ENCODE data around the gene CRELD2. TPM values are rescaled to one million over a fixed set of nuclear protein-coding genes. Genes with fewer than 3 reads are reported as not detected.

CRELD2 gene
- total and polyA plus RNA-seq, 4 donors, result 12.6 to 43.5 (median 36.4) TPM

- Histone ChIP-seq H3K36me3 (ENCODE audit: control insufficient read depth in 1 of 2, insufficient read depth in 2 of 2, low read length in 1 of 2) (peaks cover 0 to 18% of the 10 kb centered on the region in 2 donors), H3K4me1 (ENCODE audit: control insufficient read depth in 1 of 2, insufficient read depth in 2 of 2, low read length in 2 of 2) (no peaks in the 10 kb centered on the region), H3K9me3 (ENCODE audit: control insufficient read depth, low read length) (no peaks in the 10 kb centered on the region), H3K27ac (ENCODE audit: low read depth in 1 of 2, low read length in 2 of 2) (no peak overlapping the region), H3K27me3 (ENCODE audit: control insufficient read depth in 1 of 2, insufficient read depth in 2 of 2, low read length in 1 of 2) (no peaks in the 10 kb centered on the region), H3K4me3 (ENCODE audit: low read length in 2 of 2) (no peak overlapping the region)
- ATAC-seq (ENCODE audit: low FRiP score) (no peak), DNase-seq (peak; percentile 24 to 66)
- 92 to 94% methylated on average over 27 to 28 of the region's 28 CpGs for WGBS, 2 donors
- intact Hi-C loops (cut with DNase I), result no loop called here
These were observed 12.2 kb upstream of the CRELD2 start for GRCh38 chr22:49906071-49906798.

- 93 to 94% methylated on average over 14 of the region's 14 CpGs for WGBS, 2 donors
- intact Hi-C loops (cut with DNase I), result no loop called here
- peaks cover 0 to 15% of the 10 kb centered on the region in 2 donors for H3K36me3 ChIP-seq (ENCODE audit: control insufficient read depth in 1 of 2, insufficient read depth in 2 of 2, low read length in 1 of 2)
These were observed 11.6 kb upstream of the CRELD2 start for GRCh38 chr22:49906799-49907290.

GRCh38 chr22:49907807-49908206 is 10.6 kb upstream of the CRELD2 start:
- DNase-seq (peak; percentile 38 to 74), ATAC-seq (ENCODE audit: low FRiP score) (no peak)
- WGBS, 2 donors, result 93 to 94% methylated on average over 19 of the region's 19 CpGs
- Histone ChIP-seq H3K4me3 (ENCODE audit: low read length in 2 of 2) (no peak overlapping the region), H3K27me3 (ENCODE audit: control insufficient read depth in 1 of 2, insufficient read depth in 2 of 2, low read length in 1 of 2) (no peaks in the 10 kb centered on the region), H3K9me3 (ENCODE audit: control insufficient read depth, low read length) (no peaks in the 10 kb centered on the region), H3K27ac (ENCODE audit: low read depth in 1 of 2, low read length in 2 of 2) (no peak overlapping the region), H3K36me3 (ENCODE audit: control insufficient read depth in 1 of 2, insufficient read depth in 2 of 2, low read length in 1 of 2) (peaks cover 0 to 15% of the 10 kb centered on the region in 2 donors), H3K4me1 (ENCODE audit: control insufficient read depth in 1 of 2, insufficient read depth in 2 of 2, low read length in 2 of 2) (no peaks in the 10 kb centered on the region)
- intact Hi-C loops (cut with DNase I), result no loop called here

More at GRCh38 chr22:49906799-49907290, 11.6 kb upstream of the CRELD2 start:
- Histone ChIP-seq H3K27ac (ENCODE audit: low read depth in 1 of 2, low read length in 2 of 2) (no peak overlapping the region), H3K4me1 (ENCODE audit: control insufficient read depth in 1 of 2, insufficient read depth in 2 of 2, low read length in 2 of 2) (no peaks in the 10 kb centered on the region), H3K27me3 (ENCODE audit: control insufficient read depth in 1 of 2, insufficient read depth in 2 of 2, low read length in 1 of 2) (no peaks in the 10 kb centered on the region), H3K4me3 (ENCODE audit: low read length in 2 of 2) (no peak overlapping the region), H3K9me3 (ENCODE audit: control insufficient read depth, low read length) (no peaks in the 10 kb centered on the region)
- peak; percentile 9 for ATAC-seq (ENCODE audit: low FRiP score)
- peak; percentile 40 to 72 for DNase-seq

- peaks cover 0 to 18% of the 10 kb centered on the region in 2 donors for H3K36me3 ChIP-seq (ENCODE audit: control insufficient read depth in 1 of 2, insufficient read depth in 2 of 2, low read length in 1 of 2)
- WGBS, 2 donors, result 90 to 93% methylated on average over 23 of the region's 23 CpGs
These were observed 8.8 kb upstream of the CRELD2 start for GRCh38 chr22:49909476-49910205.

GRCh38 chr22:49910229-49911155 is 7.9 kb upstream of the CRELD2 start:
- 92% methylated on average over 27 of the region's 27 CpGs for WGBS, 2 donors
- no peaks in the 10 kb centered on the region for H3K4me1 ChIP-seq (ENCODE audit: control insufficient read depth in 1 of 2, insufficient read depth in 2 of 2, low read length in 2 of 2)
- no peak overlapping the region for H3K27ac ChIP-seq (ENCODE audit: low read depth in 1 of 2, low read length in 2 of 2)
- peaks cover 0 to 18% of the 10 kb centered on the region in 2 donors for H3K36me3 ChIP-seq (ENCODE audit: control insufficient read depth in 1 of 2, insufficient read depth in 2 of 2, low read length in 1 of 2)
- H3K4me3 ChIP-seq (ENCODE audit: low read length in 2 of 2), result no peak overlapping the region
- no peaks in the 10 kb centered on the region for H3K27me3 ChIP-seq (ENCODE audit: control insufficient read depth in 1 of 2, insufficient read depth in 2 of 2, low read length in 1 of 2)
- intact Hi-C loops (cut with DNase I), result no loop called here
- no peak for ATAC-seq (ENCODE audit: low FRiP score)
- no peaks in the 10 kb centered on the region for H3K9me3 ChIP-seq (ENCODE audit: control insufficient read depth, low read length)
- DNase-seq, result peak in 1 of 2 donors; percentile 32

More at GRCh38 chr22:49909476-49910205, 8.8 kb upstream of the CRELD2 start:
- no peak overlapping the region for H3K27ac ChIP-seq (ENCODE audit: low read depth in 1 of 2, low read length in 2 of 2)
- intact Hi-C loops (cut with DNase I), result no loop called here
- H3K27me3 ChIP-seq (ENCODE audit: control insufficient read depth in 1 of 2, insufficient read depth in 2 of 2, low read length in 1 of 2), result no peaks in the 10 kb centered on the region
- ATAC-seq (ENCODE audit: low FRiP score), result no peak
- no peaks in the 10 kb centered on the region for H3K9me3 ChIP-seq (ENCODE audit: control insufficient read depth, low read length)
- H3K4me3 ChIP-seq (ENCODE audit: low read length in 2 of 2), result no peak overlapping the region
- DNase-seq, result peak; percentile 37 to 74
- no peaks in the 10 kb centered on the region for H3K4me1 ChIP-seq (ENCODE audit: control insufficient read depth in 1 of 2, insufficient read depth in 2 of 2, low read length in 2 of 2)

GRCh38 chr22:49911881-49912625 is 6.4 kb upstream of the CRELD2 start:
- intact Hi-C loops (cut with DNase I), result no loop called here
- ATAC-seq (ENCODE audit: low FRiP score), result no peak
- H3K27me3 ChIP-seq (ENCODE audit: control insufficient read depth in 1 of 2, insufficient read depth in 2 of 2, low read length in 1 of 2), result no peaks in the 10 kb centered on the region
- peaks cover 0 to 14% of the 10 kb centered on the region in 2 donors for H3K36me3 ChIP-seq (ENCODE audit: control insufficient read depth in 1 of 2, insufficient read depth in 2 of 2, low read length in 1 of 2)
- H3K4me1 ChIP-seq (ENCODE audit: control insufficient read depth in 1 of 2, insufficient read depth in 2 of 2, low read length in 2 of 2), result no peaks in the 10 kb centered on the region
- no peak overlapping the region for H3K4me3 ChIP-seq (ENCODE audit: low read length in 2 of 2)
- peak in 1 of 2 donors; percentile 32 for DNase-seq
- H3K27ac ChIP-seq (ENCODE audit: low read depth in 1 of 2, low read length in 2 of 2), result no peak overlapping the region
- no peaks in the 10 kb centered on the region for H3K9me3 ChIP-seq (ENCODE audit: control insufficient read depth, low read length)
- 95% methylated on average over 30 of the region's 30 CpGs for WGBS, 2 donors

GRCh38 chr22:49913026-49913425 is 5.4 kb upstream of the CRELD2 start:
- Histone ChIP-seq H3K27me3 (ENCODE audit: control insufficient read depth in 1 of 2, insufficient read depth in 2 of 2, low read length in 1 of 2) (no peaks in the 10 kb centered on the region), H3K4me1 (ENCODE audit: control insufficient read depth in 1 of 2, insufficient read depth in 2 of 2, low read length in 2 of 2) (no peaks in the 10 kb centered on the region), H3K27ac (ENCODE audit: low read depth in 1 of 2, low read length in 2 of 2) (no peak overlapping the region), H3K36me3 (ENCODE audit: control insufficient read depth in 1 of 2, insufficient read depth in 2 of 2, low read length in 1 of 2) (peaks cover 0 to 7% of the 10 kb centered on the region in 2 donors), H3K9me3 (ENCODE audit: control insufficient read depth, low read length) (no peaks in the 10 kb centered on the region), H3K4me3 (ENCODE audit: low read length in 2 of 2) (no peak overlapping the region)
- 94 to 97% methylated on average over 14 of the region's 14 CpGs for WGBS, 2 donors
- intact Hi-C loops (cut with DNase I), result no loop called here
- no peak for ATAC-seq (ENCODE audit: low FRiP score)
- no peak for DNase-seq

- no peaks in the 10 kb centered on the region for H3K27me3 ChIP-seq (ENCODE audit: control insufficient read depth in 1 of 2, insufficient read depth in 2 of 2, low read length in 1 of 2)
- WGBS, 2 donors, result 96% methylated on average over 14 of the region's 14 CpGs
- no peak overlapping the region for H3K4me3 ChIP-seq (ENCODE audit: low read length in 2 of 2)
- no peak overlapping the region for H3K27ac ChIP-seq (ENCODE audit: low read depth in 1 of 2, low read length in 2 of 2)
- no peaks in the 10 kb centered on the region for H3K9me3 ChIP-seq (ENCODE audit: control insufficient read depth, low read length)
- intact Hi-C loops (cut with DNase I), result no loop called here
- ATAC-seq (ENCODE audit: low FRiP score) (no peak), DNase-seq (no peak)
- no peaks in the 10 kb centered on the region for H3K4me1 ChIP-seq (ENCODE audit: control insufficient read depth in 1 of 2, insufficient read depth in 2 of 2, low read length in 2 of 2)
- H3K36me3 ChIP-seq (ENCODE audit: control insufficient read depth in 1 of 2, insufficient read depth in 2 of 2, low read length in 1 of 2), result peaks cover 0 to 7% of the 10 kb centered on the region in 2 donors
These were observed 5.0 kb upstream of the CRELD2 start for GRCh38 chr22:49913446-49913845.
